ENCODE data around the gene FAM53A.

FAM53A gene

GRCh38 chr4:1654216-1654955, 29.7 kb downstream of the FAM53A start:
- Histone ChIP-seq H3K4me3 (ENCODE audit: low read depth, low read length) (no peak overlapping the region), H3K27me3 (no peaks in the 10 kb centered on the region), H3K4me1 (no peaks in the 10 kb centered on the region), H3K36me3 (no peaks in the 10 kb centered on the region), H3K9me3 (no peaks in the 10 kb centered on the region)
- no peak for DNase-seq
- TF ChIP-seq, protein P1, sequence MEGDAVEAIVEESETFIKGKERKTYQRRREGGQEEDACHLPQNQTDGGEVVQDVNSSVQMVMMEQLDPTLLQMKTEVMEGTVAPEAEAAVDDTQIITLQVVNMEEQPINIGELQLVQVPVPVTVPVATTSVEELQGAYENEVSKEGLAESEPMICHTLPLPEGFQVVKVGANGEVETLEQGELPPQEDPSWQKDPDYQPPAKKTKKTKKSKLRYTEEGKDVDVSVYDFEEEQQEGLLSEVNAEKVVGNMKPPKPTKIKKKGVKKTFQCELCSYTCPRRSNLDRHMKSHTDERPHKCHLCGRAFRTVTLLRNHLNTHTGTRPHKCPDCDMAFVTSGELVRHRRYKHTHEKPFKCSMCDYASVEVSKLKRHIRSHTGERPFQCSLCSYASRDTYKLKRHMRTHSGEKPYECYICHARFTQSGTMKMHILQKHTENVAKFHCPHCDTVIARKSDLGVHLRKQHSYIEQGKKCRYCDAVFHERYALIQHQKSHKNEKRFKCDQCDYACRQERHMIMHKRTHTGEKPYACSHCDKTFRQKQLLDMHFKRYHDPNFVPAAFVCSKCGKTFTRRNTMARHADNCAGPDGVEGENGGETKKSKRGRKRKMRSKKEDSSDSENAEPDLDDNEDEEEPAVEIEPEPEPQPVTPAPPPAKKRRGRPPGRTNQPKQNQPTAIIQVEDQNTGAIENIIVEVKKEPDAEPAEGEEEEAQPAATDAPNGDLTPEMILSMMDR (IDR thresholded peaks at IDR 0.05; ENCODE audit: low read depth, low read length): no peak

DNA sequence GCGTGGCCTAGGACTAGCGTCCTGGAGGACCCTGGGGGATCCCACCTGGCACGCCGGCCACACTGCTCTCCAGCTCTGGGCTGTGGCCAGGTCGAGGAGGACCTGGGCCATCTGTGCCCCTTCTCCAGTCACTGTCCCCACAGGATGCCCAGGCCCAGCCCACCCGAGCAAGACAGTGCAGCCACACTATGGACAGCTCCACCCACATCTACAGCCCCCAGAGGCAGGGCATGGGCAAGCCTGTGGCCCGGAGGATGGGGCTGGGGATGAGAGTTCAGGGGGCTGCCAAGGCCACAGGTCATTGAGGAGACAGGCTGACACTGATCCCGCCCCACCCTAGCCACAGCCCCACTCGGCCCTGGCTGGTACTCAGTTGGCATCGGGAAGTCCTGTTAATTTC, 30.3 kb downstream of the FAM53A start:
- no peak overlapping the region for H3K4me3 ChIP-seq (ENCODE audit: low read depth, low read length)
- H3K9me3 ChIP-seq: no peaks in the 10 kb centered on the region
- H3K27me3 ChIP-seq: no peaks in the 10 kb centered on the region
- DNase-seq: no peak
- TF ChIP-seq, protein P1 (IDR thresholded peaks at IDR 0.05; ENCODE audit: low read depth, low read length): no peak
- H3K4me1 ChIP-seq: no peaks in the 10 kb centered on the region
- no peaks in the 10 kb centered on the region for H3K36me3 ChIP-seq

- no peaks in the 10 kb centered on the region for H3K4me1 ChIP-seq
- no peak overlapping the region for H3K4me3 ChIP-seq (ENCODE audit: low read depth, low read length)
- H3K27me3 ChIP-seq: no peaks in the 10 kb centered on the region
- H3K36me3 ChIP-seq: no peaks in the 10 kb centered on the region
- H3K9me3 ChIP-seq: no peaks in the 10 kb centered on the region
- no peak for DNase-seq
- TF ChIP-seq, protein P1 (IDR thresholded peaks at IDR 0.05; ENCODE audit: low read depth, low read length): no peak
These were observed 32.0 kb downstream of the FAM53A start for GRCh38 chr4:1652088-1652487.

GRCh38 chr4:1651609-1652008, 32.5 kb downstream of the FAM53A start:
- no peak for DNase-seq
- Histone ChIP-seq H3K4me3 (ENCODE audit: low read depth, low read length) (no peak overlapping the region), H3K9me3 (no peaks in the 10 kb centered on the region), H3K4me1 (no peaks in the 10 kb centered on the region), H3K36me3 (no peaks in the 10 kb centered on the region), H3K27me3 (no peaks in the 10 kb centered on the region)
- TF ChIP-seq, protein P1 (IDR thresholded peaks at IDR 0.05; ENCODE audit: low read depth, low read length): no peak

- TF ChIP-seq, protein P1 (IDR thresholded peaks at IDR 0.05; ENCODE audit: low read depth, low read length): no peak
- no peaks in the 10 kb centered on the region for H3K4me1 ChIP-seq
- H3K27me3 ChIP-seq: no peaks in the 10 kb centered on the region
These were observed 35.2 kb downstream of the FAM53A start for GRCh38 chr4:1648962-1649361.

GRCh38 chr4:1647432-1647831, 36.7 kb downstream of the FAM53A start:
- no peak for DNase-seq
- no peak overlapping the region for H3K4me3 ChIP-seq (ENCODE audit: low read depth, low read length)
- TF ChIP-seq, protein P1 (IDR thresholded peaks at IDR 0.05; ENCODE audit: low read depth, low read length): no peak
- H3K36me3 ChIP-seq: no peaks in the 10 kb centered on the region
- H3K27me3 ChIP-seq: no peaks in the 10 kb centered on the region
- no peaks in the 10 kb centered on the region for H3K9me3 ChIP-seq
- no peaks in the 10 kb centered on the region for H3K4me1 ChIP-seq

More at GRCh38 chr4:1648962-1649361, 35.2 kb downstream of the FAM53A start:
- no peak for DNase-seq
- Histone ChIP-seq H3K36me3 (no peaks in the 10 kb centered on the region), H3K4me3 (ENCODE audit: low read depth, low read length) (no peak overlapping the region), H3K9me3 (no peaks in the 10 kb centered on the region)
